HCT116 (cell line): Measurements from ENCODE around the gene TNFAIP8.

Experiments used
- CEBPB ChIP-seq: IDR thresholded peaks from 2 replicates; pipeline ENCODE4 v1.6.1; 2012; ENCODE audit warnings: low read depth
- EGR1 ChIP-seq: IDR thresholded peaks from 2 replicates; pipeline ENCODE4 v1.6.1; 2012; ENCODE audit warnings: low read depth
- EZH2 ChIP-seq: fragments of 200-600 bp; sonication (generic); IDR thresholded peaks from 2 replicates; pipeline ENCODE4 v1.6.1; 2017; ENCODE audit warnings: antibody characterized with exemption, mixed run types
- JUND ChIP-seq: IDR thresholded peaks from 2 replicates; pipeline ENCODE4 v1.6.1; 2012
- POLR2A ChIP-seq: IDR thresholded peaks from 2 replicates; pipeline ENCODE4 v1.7.0; 2011; ENCODE audit warnings: borderline replicate concordance; ENCODE audit not compliant: insufficient read depth, insufficient read length; ENCODE audit errors: extremely low read depth
- POLR2AphosphoS5 ChIP-seq: IDR thresholded peaks from 2 replicates; pipeline ENCODE4 v1.6.1; 2011; ENCODE audit warnings: mild to moderate bottlenecking, low read depth, low read length, moderate library complexity
- SP1 ChIP-seq: IDR thresholded peaks from 2 replicates; pipeline ENCODE4 v1.6.1; 2012; ENCODE audit warnings: low read depth
- YY1 ChIP-seq: IDR thresholded peaks from 2 replicates; pipeline ENCODE4 v1.6.1; 2011; ENCODE audit warnings: low read length, low read depth, moderate library complexity, mild to moderate bottlenecking; ENCODE audit not compliant: insufficient replicate concordance; ENCODE audit errors: extremely low read depth
- TF ChIP-seq, protein P1 (sequence below), 3 experiments: fragments of 200-600 bp in 1 of 3; sonication (generic) in 1 of 3; IDR thresholded peaks in 2 of 3; conservative IDR thresholded peaks in 1 of 3; 2 replicates each; pipeline ENCODE4 v1.5.1; 2012 to 2017; ENCODE audit warnings: low read depth in 2 of 3, low read length in 2 of 3, antibody characterized with exemption in 1 of 3, borderline replicate concordance in 1 of 3, control low read depth in 1 of 3, mild to moderate bottlenecking in 1 of 3, mixed read lengths in 1 of 3, mixed run types in 1 of 3, moderate library complexity in 1 of 3; ENCODE audit not compliant: insufficient read depth in 1 of 3
- TF ChIP-seq, protein P2 (sequence below): IDR thresholded peaks from 2 replicates; pipeline ENCODE4 v1.6.1; 2012

DNA sequence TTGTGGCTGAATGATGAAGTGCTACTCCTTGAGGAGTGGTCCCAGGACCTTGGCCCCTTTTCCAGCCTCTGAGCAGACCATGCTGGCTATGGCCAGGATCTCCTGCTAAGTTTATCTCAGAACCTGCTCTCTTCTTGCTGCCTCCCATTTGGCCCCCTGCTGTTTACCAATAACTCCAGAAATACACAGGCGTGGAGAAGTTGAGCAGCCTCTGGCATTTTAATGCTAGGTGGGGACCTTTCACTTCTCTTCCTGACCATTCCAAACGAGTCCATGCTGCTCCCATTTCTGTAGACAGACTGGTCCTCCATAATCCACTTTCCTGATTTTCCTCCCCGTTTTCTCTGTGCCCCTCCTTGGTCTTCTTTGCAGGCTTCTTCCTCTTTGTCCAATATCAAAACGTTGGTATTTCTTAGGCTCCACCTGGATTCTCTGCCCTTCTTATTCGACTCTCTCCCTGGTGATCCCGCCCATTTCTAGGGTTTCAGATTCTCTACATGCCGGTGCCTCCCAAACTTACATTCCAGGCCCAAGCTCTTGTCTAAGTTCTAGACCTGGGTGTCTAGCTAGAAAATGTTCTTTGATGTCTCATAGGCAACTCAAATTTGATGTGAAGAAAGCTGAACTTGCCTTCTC is 33.4 kb upstream of the TNFAIP8 start:
- no peak for TF ChIP-seq EZH2
- TF ChIP-seq POLR2A: no peak
- no peak for TF ChIP-seq CEBPB
- TF ChIP-seq, protein P1, sequence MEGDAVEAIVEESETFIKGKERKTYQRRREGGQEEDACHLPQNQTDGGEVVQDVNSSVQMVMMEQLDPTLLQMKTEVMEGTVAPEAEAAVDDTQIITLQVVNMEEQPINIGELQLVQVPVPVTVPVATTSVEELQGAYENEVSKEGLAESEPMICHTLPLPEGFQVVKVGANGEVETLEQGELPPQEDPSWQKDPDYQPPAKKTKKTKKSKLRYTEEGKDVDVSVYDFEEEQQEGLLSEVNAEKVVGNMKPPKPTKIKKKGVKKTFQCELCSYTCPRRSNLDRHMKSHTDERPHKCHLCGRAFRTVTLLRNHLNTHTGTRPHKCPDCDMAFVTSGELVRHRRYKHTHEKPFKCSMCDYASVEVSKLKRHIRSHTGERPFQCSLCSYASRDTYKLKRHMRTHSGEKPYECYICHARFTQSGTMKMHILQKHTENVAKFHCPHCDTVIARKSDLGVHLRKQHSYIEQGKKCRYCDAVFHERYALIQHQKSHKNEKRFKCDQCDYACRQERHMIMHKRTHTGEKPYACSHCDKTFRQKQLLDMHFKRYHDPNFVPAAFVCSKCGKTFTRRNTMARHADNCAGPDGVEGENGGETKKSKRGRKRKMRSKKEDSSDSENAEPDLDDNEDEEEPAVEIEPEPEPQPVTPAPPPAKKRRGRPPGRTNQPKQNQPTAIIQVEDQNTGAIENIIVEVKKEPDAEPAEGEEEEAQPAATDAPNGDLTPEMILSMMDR (IDR thresholded peaks at IDR 0.05 in 2 of 3, conservative IDR thresholded peaks at IDR 0.05 in 1 of 3; ENCODE audit: borderline replicate concordance in 1 of 3, insufficient read depth in 1 of 3, low read depth in 2 of 3, low read length in 2 of 3): no peak
- no peak for TF ChIP-seq JUND
- no peak for TF ChIP-seq YY1
- no peak for TF ChIP-seq EGR1
- TF ChIP-seq, protein P2, sequence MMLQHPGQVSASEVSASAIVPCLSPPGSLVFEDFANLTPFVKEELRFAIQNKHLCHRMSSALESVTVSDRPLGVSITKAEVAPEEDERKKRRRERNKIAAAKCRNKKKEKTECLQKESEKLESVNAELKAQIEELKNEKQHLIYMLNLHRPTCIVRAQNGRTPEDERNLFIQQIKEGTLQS: no peak
- no peak for TF ChIP-seq POLR2AphosphoS5
- TF ChIP-seq SP1: no peak
